ENCODE data around the gene PLA2G3. TPM values are rescaled to one million over a fixed set of nuclear protein-coding genes. Genes with fewer than 3 reads are reported as not detected.
A peak's percentile ranks its signal among the peaks of the same experiment; 100 is the strongest.

The PLA2G3 gene
- total and polyA plus RNA-seq, 2 of the 13 experiments (the other 11 are each of a cell fraction or from before 2014, with no cell fraction given): 0.12 to 0.42 TPM

DNA sequence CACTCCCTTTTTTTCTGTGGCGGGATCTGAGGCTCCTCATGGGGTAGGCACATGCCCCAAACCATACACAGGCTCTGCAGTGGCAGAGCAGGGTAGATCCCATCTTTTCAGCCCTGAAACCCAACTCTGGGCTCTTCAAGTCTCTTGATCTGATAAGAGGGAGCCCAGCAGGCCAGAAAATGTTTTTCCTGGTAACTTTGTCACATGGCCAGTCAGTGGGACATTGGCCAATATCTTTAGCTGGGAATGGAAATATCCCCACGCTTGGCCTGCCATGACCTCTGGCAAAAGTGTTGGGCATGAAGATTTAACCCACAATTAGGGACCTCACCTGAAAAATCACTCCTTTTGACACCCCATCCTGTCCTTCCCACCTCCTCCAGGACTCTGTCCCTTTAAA is 9.4 kb downstream of the PLA2G3 start:
- TF ChIP-seq THRA (CRISPR knock-in tag; IDR thresholded peaks at IDR 0.05; ENCODE audit: borderline replicate concordance) (peak; percentile 85), ZNF441 (CRISPR knock-in tag; IDR thresholded peaks at IDR 0.05; ENCODE audit: borderline replicate concordance) (0 out of 2 replicates have a peak, but pooled peaks have one; percentile 2), ZNF547 (CRISPR knock-in tag; IDR thresholded peaks at IDR 0.05) (no peak)
- no peaks in the 10 kb centered on the region for H3K9me3 ChIP-seq (ENCODE audit: low read length)
- H3K4me1 ChIP-seq (ENCODE audit: insufficient read depth, low read length): peaks cover 42% of the 10 kb centered on the region
- intact Hi-C loops (cut with micrococcal nuclease; ENCODE audit: unreplicated experiment): no loop called here
- FAIRE-seq (no peak), ATAC-seq (no peak), DNase-seq (ENCODE audit: low spot score) (peak; percentile 31)
- H3K36me3 ChIP-seq (replicated peaks in 1 of 2; ENCODE audit: control insufficient read depth in 1 of 2, insufficient read depth in 2 of 2, low read length in 2 of 2): no peaks in the 10 kb centered on the region
- POLR2A ChIA-PET: interaction anchor here (1.4 kb wide), 1 partner anchor 23 kb away, joined by 3 read pairs; the partner anchor contains the start of gene SELENOM
- H4K20me1 ChIP-seq (ENCODE audit: insufficient read depth, low read length): no peaks in the 10 kb centered on the region
- 46% methylated on average over 2 of the region's 2 CpGs for WGBS (ENCODE audit: low lambda C conversion rate)
- CTCF ChIA-PET (ENCODE audit: low intra/inter-chr PET ratio, low total read pairs): no interaction called here
- H3K4me2 ChIP-seq (ENCODE audit: low read depth, low read length): peak overlapping the region; percentile 29; the same call in 1 of the 2 replicates
- H3K79me2 ChIP-seq (ENCODE audit: insufficient read depth, low read length): no peaks in the 10 kb centered on the region
- no peaks in the 10 kb centered on the region; a peak in 2 of 5 replicates for H3K27me3 ChIP-seq (ENCODE audit: control insufficient read depth in 1 of 2, insufficient read depth in 2 of 2, low read length in 2 of 2)
- no peak overlapping the region for H3K27ac ChIP-seq (ENCODE audit: extremely low read length, insufficient read depth, low read length)
- H3K4me3 ChIP-seq (replicated peaks in 1 of 3; ENCODE audit: insufficient read depth in 1 of 3, low read depth in 2 of 3, low read length in 3 of 3): no peak overlapping the region
- H3K9ac ChIP-seq (ENCODE audit: insufficient read depth, low read depth, low read length): no peak overlapping the region
- in situ Hi-C loops (cut with HindIII; ENCODE audit: extremely low pct_ligation_motif_present, low pct_unique_long_range_greater_than_20kb): no loop called here
- no peak overlapping the region for H2AFZ ChIP-seq (ENCODE audit: low read length)
- no TSS peak for BruUV-seq (replicated peaks)

- intact Hi-C loops (cut with micrococcal nuclease; ENCODE audit: unreplicated experiment) (no loop called here), in situ Hi-C loops (cut with HindIII; ENCODE audit: extremely low pct_ligation_motif_present, low pct_unique_long_range_greater_than_20kb) (no loop called here)
- Histone ChIP-seq H3K4me3 (replicated peaks in 1 of 3; ENCODE audit: insufficient read depth in 1 of 3, low read depth in 2 of 3, low read length in 3 of 3) (no peak overlapping the region), H3K4me2 (ENCODE audit: low read depth, low read length) (no peak overlapping the region), H3K27me3 (ENCODE audit: control insufficient read depth in 1 of 2, insufficient read depth in 2 of 2, low read length in 2 of 2) (peaks cover 1 to 22% of the 10 kb centered on the region in 2 experiments; a peak in 4 of 5 replicates), H3K9ac (ENCODE audit: insufficient read depth, low read depth, low read length) (no peak overlapping the region), H2AFZ (ENCODE audit: low read length) (no peak overlapping the region), H3K9me3 (ENCODE audit: low read length) (no peaks in the 10 kb centered on the region), H3K36me3 (replicated peaks in 1 of 2; ENCODE audit: control insufficient read depth in 1 of 2, insufficient read depth in 2 of 2, low read length in 2 of 2) (no peaks in the 10 kb centered on the region), H3K79me2 (ENCODE audit: insufficient read depth, low read length) (no peaks in the 10 kb centered on the region), H3K27ac (ENCODE audit: extremely low read length, insufficient read depth, low read length) (no peak overlapping the region), H4K20me1 (ENCODE audit: insufficient read depth, low read length) (no peaks in the 10 kb centered on the region), H3K4me1 (ENCODE audit: insufficient read depth, low read length) (peaks cover 40% of the 10 kb centered on the region)
- FAIRE-seq: no peak
- CTCF ChIA-PET (ENCODE audit: low intra/inter-chr PET ratio, low total read pairs): no interaction called here
- POLR2A ChIA-PET: no interaction called here
- no TSS peak for BruUV-seq (replicated peaks)
- 44% methylated on average over 5 of the region's 7 CpGs for WGBS (ENCODE audit: low lambda C conversion rate)
- no peak for TF ChIP-seq FOXA1 (IDR thresholded peaks at IDR 0.05)
- TF ChIP-seq FOXA1 (CRISPR knock-in tag; IDR thresholded peaks at IDR 0.05): no peak
- no peak for TF ChIP-seq IRX3 (CRISPR knock-in tag; IDR thresholded peaks at IDR 0.05; ENCODE audit: borderline replicate concordance, low read depth)
- TF ChIP-seq, protein P1, sequence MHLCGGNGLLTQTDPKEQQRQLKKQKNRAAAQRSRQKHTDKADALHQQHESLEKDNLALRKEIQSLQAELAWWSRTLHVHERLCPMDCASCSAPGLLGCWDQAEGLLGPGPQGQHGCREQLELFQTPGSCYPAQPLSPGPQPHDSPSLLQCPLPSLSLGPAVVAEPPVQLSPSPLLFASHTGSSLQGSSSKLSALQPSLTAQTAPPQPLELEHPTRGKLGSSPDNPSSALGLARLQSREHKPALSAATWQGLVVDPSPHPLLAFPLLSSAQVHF (CRISPR knock-in tag; IDR thresholded peaks at IDR 0.05): no peak
- DNase-seq (ENCODE audit: low spot score): no peak
- no peak for ATAC-seq
These were observed 12.2 kb downstream of the PLA2G3 start for GRCh38 chr22:31128156-31128555.
